Measurements from ENCODE around the gene GALNT4.
A peak's percentile ranks its signal among the peaks of the same experiment; 100 is the strongest.

GALNT4 gene

DNA sequence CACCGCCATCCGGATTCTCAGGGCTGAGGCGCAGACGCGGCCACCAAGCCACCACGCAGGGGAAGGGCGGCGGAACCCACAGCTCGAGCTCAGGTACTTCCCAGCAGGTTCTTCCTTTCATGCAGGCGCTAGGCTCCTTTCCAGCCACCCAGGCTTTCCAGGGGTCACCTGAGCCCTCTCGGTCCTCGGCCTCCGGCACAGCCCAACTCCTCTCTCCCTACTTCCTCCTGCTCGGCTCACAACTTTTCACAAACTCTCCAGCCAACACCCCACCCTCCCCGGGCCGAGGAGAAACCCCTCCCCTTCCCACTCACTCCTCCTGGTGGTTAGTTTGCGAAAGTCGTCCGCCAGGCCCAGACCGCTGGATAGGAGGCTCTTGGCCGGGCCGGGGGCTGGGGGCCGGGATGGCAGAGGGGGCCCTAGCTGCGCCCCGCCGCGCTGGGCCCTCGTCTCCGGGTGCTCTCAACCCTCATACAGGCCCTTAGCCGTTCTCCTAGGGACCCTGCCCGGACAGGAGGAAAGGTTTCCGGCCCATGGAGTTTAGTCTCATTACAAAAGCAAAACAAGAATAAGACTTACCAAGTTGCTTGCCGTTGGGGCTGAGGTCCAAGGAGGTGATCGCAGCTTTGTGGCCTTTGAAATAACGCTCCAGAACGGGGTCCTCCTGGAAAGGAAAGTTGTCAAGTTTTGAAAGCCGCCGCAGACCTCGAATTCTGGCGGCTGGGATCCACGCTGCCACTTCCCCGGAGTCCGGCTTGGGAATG is at the start of gene GALNT4:
TSS of gene GALNT4 (minus strand) at position 256 of the 764 bp plus-strand sequence. CDS start at position 9, 247 bp downstream.
- DNase-seq: peak; percentile 95

DNA sequence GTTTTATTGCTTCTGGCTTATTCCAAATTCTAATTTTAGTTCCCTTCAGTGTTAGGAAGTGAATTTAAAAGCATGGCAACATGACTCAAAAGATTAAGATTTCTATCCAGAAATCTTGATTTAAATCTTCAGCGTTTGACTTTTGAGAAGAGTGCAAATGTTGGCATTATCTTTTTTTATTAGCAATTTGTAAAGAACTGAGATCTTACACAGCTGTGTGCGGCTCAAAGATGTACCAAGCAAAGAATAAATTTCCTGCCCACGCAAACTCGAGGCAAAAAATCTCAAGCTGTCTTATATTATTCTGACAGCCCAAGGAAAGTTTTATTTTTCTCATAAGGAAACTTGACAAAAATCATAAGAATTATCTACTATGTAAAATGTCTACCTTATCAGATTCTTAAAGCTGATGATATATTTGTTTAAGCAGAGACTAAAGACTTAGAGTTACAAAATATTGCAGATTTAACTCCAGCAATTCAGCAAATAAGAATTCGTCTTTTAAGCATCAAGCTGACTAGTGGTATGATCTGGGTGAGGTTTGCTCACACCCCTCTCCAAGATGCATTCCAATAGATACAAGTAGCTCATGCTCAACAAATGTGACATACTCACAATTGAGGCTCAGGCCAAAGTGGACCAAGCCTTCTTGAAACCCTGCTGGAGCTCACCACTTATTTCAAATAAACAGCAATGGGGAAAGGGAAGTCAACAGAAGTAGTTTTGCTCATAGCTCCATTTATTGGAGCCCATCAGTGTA is 48.6 kb upstream of the GALNT4 start:
- DNase-seq: no peak

DNA sequence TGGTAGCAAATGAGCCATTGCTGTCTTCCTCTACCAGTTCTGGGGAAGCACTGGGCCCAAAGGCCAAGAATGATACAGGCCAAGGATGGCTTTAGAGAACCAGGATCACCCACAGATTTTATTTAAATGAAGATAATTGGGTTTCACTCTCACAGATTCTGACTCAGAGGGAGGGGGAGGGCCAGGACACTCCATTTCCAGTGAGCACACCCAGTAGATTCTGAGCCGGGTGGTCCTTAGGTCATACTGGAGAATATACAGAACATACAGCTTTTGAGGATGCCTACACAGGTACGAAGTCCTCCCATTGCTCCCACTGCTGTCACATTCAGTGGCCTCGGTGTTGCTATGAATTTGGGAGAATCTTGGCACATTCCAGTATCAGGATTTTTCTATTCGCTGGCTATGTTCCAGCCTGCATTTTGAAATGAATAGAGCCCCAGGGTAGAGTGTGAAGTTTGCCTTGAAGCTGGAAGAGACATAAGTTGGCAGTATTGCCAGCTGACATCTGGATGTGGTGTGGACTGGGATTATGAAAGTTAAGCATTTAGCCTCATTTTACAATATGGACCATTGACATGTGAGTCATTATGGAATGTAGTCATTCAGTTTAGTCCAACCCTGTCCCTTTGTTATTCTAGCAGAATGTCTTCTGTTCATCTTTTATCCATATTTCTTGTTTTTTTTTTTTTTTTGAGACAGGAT is 47.0 kb upstream of the GALNT4 start:
- no peak for DNase-seq

DNA sequence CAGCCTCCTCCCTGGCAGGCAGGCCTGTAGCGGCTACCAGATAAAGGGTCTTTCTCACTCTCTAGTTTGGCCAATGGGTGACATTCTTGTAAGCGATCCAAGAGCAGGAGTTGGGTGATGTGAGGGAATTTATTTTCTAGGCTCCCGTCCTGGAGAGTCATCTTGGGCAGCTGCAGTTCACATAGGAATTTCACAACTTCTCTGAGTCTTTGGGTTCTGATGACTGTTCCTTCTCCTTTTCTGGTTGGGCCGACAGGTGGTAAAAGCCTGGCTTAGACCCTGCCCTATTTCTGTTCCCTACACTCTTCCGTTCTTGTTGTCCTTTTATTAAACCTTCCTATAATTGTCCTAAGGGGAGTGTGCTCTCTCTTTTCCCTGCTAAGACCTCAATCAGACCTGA is 43.9 kb upstream of the GALNT4 start:
- DNase-seq: no peak

DNA sequence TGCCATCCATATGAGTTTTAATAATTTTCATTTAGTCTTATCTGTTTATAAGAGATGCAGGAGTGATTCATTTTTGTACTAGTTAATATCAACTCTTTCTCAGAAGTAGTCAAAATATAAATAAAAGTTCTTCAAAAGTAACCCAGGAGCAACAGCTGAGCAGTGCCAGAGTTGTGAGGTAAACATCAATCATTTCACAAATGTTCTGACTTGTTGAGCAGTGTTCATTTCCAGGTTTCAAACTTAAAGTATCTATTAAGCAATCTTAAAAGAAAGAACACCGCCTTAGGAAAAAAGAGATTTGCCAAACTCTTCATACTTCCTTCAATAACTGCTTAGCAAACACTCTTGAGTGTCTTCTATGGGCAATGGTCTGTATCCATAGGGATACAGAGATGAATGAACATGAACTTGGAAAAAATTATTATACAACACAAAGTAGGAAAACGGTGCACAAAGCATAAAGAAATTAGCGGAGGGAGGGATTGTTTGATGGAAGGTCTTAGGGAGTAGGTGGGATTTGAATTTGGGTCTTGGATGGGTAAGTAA is 43.2 kb upstream of the GALNT4 start:
- DNase-seq: no peak

DNA sequence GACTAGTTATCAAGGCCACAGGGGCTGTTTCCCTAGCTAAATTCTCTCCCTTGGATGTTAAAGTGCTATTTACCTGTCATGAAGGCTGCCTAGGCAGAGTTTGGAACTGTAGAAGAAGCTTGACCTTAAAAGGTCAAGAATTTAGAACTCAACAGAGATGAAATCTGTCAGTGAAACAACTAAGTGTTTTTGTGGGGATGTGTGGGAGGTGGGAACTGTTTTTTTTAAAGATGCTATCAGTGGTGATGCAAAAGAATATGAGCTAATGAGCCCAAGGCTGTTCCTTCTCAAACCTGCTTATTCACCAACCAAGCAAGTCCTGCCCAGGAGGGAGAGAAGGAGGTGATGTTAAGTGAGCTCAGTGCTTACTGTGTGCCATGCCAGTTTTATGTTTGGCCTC is 42.0 kb upstream of the GALNT4 start:
- DNase-seq: no peak

DNA sequence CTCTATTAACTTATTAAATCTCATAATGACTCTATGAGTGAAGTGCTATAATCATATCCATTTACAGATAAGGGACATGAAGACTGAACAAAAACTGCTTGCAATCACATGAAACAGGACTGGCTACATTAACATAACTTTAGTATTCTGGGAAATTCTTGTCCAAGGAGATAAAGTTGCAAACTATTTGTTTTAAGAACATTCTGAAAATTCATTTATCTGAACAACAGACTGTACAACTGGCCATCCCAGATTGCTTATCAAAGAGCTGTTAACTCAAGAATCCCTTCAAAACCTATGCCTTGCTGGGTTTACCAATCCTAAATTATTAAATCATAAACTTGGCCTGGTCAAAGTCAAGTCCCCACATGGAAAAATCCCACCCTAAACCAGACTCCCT is 40.4 kb upstream of the GALNT4 start:
- DNase-seq: no peak

DNA sequence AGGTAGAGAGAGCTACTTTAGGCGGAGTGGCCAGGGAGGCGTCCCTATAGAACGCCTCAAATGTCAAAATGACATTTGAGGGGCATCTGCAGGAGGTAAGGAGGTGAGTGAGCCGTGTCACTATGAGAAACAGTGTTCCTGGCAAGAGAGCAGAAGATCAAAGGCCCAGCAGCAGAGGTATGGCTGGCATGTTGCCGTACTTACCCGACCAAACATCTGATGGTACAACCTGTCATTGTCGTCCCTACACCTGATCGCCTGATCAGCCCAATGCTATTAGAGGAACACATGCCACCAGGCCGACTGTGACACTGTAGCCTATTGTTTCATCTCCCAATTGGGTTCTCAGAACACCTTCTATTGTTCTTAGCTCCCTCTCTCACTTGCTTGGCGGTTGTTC is 35.2 kb upstream of the GALNT4 start:
- DNase-seq: no peak

DNA sequence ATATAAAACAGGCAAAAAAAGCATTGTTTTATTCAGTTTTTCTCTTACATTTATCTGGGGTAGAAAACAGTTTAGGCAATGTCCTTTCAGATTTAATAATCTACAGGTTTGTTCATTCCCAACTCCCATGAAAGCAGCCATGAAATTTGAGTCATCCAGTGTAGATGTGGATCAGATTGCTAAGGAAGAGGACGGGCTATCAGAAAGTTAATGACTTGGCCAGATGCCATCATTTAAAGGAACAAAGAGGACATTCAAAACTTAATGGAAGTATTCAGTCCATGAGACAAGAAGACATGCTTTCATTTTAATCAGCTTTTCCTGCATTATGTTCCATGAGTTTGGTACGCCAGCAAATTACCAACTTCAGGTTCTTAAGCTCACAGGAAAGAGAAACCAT is 32.4 kb upstream of the GALNT4 start:
- DNase-seq: no peak

DNA sequence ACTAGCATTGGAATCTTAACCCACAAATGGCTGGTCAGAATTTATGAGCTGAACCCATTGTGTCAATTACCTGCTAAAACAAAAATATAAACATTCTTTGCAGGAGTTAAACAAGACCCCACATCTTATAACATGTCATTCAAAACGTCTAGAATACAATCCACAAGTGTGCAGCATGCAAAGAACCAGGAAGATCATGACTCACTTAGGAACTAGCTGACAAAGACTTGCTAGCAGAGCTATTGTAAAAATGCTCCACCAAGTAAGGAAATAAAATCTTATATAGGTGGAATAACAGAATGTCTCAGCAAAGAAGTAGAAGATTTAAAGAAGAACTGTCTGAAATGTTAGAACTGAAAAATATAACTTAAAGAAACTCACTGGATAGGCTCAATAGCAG is 27.8 kb upstream of the GALNT4 start:
- no peak for DNase-seq

DNA sequence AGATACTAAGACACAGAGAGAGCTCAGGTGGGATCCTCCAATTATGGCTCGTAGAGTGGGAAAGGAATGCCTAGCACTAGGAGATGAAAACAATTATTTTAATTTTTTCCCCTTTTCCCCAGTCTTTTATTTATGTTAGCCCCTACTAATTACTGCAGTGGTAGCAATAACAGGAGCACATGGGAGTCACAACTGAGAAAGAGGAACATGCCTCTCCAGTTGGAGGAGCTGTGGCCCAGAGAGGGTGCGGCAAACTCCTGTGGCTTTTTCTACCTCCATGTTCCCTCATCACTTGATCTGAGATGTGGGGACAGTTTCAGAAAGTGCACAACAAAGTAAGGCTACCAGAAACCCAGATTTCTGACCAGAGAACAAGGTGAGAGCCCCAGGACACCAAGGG is 27.2 kb upstream of the GALNT4 start:
- no peak for DNase-seq

DNA sequence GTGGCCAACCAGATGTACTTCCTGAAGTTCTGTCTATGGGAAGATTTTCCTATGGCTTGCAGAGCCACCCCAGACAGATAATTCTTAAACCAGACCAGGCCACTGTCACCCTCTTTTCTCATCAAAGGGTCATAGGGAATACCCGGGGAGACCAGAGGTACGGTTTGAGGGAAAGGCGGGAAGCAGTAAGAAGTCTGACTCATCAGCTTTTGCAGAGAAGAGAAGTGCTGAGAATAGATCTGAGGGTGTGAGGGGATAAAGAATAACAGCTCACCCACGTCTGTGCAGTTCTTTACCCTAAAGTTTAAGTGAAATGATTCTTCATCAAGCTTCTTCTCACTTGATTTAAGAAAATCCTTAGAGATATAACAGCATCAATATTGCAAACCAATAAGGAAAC is 22.5 kb upstream of the GALNT4 start:
- no peak for DNase-seq

DNA sequence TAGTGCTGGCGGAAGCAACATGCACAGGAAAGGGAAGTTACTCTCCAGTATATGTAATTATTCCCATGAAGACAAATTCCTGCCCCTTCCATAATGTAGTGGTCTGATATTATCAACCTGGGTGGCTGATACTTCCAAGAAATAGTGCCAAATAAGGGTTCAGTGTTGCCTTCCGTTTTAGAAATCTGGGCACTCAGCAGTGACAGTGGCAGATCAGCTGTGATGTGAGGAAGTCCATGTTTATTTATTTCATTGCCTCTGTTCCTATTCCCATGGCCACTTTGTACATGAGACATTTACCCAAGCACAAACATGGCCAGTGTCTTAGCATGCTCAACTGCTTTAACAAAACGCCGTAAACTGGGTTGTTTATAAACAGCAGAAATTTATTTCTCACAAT is 21.6 kb upstream of the GALNT4 start:
- DNase-seq: no peak

DNA sequence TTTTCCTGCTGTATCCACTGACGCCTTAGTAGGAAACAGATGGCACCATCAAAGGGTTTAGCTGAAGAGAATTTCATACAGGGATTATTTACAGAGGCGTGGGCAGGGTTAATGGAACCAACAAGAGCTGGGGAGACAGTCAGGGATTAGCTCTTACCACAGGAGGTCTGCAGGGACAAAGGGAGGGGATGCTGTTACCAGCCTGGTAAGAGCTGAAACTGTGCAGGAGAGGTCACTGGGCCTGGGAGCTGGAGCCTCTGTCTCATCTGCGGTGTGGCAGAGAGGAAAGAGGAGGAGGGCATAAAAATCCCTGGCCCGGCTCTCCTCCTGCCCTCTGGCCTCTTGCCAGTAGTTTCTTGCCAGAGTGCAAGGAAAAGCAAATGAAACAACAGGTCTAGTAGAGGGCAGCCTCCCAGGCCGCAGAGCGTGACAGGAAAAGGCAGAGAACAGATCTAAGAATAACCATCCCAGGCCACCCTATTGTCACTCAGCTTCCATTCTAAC is 20.1 kb upstream of the GALNT4 start:
- DNase-seq: peak; percentile 66

DNA sequence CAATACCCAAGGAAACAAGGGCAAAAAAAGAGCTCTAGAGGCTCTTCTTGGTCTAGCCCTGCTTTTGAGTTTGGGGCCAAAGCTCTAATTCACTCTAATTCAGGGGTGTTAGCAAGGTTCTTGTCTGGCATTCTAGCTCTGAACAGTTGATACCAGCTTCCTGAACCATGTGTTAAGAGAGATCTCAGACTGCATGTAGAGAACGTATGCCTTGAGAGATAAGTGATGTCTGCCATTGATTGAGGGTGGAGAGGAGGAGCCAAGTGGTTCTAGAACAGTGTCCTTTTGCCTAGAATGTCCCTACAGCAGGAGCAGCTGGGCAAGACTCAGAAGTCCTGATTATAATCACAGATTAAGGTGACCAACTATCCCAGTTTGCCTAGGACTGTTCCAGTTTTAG is 19.4 kb upstream of the GALNT4 start:
- DNase-seq: no peak

DNA sequence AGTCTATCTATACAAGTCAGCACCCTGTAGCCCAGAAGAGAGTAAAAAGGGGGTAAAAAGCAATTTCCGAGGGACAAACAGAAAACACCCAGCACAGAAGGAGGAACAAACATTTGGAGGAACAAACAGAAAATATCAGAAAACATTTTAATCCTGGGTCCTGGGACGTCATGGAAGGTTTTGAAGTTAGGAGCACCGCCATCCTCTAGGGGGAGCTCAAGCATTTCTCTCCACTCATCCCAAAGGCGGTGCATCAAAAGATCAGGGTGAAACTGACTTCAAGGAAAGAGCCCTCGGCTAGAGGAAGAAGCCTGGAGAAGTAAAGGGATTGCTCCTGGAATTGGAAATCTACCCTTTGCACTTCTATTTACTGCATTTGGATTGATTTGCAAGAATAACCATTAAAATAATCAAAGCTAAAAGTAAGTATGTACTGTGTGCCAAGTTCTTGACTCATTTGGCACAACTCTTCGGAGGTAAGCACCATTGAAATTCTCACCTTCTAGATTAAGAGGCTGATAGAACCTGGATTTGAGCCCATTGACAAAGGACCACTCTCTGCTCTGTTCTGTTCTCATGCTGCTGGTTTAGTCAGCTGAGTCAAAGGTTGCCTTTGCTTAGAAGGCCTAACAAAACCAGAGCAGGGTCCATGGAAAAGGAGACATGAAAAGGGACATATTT is 18.5 kb upstream of the GALNT4 start:
- DNase-seq: peak; percentile 73

DNA sequence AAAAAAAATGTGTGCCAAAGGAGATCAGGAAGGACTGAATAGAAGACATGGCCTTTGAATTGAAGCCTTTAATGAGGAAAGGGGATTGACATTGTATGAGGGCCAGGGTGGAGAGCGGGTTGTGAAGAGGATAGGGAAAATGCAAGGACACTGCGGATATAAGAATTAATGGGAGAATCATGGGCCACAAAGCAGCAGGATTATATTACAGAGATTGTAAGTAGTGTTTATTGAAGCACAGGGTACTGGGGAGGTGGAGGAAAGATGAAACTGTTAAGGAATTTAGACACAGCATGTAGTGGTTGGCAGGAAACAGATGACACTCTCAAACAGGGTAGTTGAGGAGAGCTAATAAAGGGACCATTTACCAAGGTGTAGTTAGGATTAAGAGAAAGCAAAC is 17.6 kb upstream of the GALNT4 start:
- no peak for DNase-seq

DNA sequence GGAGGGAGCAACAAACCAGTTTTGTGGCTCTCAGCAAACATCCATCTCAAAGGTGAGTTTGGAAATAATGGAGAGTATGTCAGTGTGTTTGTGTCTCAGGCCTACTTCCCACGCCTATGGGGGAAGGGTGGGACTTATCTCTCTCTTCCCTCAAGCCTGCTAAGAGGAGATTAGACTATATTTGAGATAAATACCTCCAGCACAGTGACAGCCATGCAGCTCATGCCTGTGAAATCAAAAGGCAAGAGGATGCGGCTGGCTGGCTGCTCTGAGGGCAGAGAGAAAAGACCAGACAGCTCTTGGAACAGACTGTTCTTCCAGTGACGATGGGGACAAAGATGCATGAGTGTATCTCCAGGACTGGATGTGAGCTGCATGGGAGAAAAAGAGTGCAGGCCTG is 16.0 kb upstream of the GALNT4 start:
- no peak for DNase-seq

DNA sequence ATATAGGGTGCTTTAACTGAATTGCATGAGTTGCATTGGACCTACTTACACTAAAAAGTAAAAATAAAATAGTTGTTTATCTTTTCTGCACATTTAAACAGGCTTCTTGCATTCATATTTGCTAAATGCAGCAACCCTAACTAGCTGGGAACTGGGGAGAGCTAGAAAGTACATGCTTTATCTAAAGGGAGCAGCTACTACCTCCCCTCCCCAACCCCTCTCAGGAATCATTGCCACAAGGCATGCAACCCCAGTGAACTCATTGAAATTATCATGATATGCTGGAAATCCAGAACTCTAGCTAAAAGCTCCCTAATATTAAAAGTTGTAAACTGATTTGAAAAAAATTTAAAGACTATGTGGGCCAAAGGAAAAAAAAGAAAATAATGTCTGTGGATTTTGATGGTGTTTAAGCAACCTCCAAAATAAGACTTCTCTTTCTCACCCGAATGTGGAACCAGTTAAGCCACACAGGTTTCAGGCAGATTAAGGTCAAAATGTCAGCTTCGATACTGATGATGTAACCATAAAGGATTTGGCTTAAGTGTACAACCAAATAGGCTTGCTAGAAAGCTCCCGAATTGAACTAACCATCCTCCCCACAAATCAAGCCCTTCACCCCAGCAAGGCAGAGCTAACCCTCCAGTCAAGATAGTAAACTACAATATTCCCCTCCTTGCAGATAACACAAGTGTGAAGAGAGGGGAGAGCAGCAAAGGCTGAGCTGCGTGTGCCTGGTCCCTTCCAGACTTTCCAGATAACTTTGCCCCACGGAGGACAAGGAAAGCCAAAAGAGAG is 15.0 kb upstream of the GALNT4 start:
- DNase-seq: no peak

DNA sequence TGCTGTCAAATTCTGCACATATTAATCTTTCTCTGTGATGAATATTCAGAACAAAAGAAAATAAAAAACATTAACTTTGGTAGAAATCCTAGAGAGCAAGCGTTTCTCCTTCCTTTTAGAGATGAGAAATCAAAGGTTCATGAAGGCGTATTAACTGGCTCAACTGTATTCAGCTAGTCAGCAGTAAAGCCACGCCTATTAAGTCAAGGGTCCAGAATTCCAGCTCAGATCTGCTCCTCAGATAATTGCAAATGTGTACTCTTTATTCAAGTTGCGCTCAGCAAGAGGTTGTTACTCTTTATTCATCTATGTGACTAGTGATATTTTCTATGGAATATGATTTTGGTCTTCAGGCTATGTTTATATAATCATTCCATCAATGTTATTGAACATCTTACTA is 14.3 kb upstream of the GALNT4 start:
- DNase-seq: no peak

DNA sequence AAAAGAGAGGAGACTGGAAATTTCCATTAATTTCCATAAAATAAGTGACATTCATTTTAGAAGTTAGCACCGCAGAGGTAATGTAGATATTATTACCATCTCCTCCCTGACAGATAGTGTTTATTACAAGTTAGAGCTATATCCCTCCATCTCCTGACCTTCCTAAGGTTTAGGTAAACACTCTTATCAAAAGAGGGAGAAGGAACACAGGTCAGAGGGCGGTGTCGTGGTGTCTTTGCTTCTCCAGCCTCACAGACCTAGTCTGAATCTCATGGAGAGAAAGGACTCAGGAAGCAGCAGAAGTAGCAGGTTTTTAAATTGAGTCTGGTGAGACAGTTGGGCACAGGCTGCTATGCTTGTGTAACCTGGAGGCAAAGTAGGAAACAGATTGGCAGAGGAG is 12.8 kb upstream of the GALNT4 start:
- no peak for DNase-seq

DNA sequence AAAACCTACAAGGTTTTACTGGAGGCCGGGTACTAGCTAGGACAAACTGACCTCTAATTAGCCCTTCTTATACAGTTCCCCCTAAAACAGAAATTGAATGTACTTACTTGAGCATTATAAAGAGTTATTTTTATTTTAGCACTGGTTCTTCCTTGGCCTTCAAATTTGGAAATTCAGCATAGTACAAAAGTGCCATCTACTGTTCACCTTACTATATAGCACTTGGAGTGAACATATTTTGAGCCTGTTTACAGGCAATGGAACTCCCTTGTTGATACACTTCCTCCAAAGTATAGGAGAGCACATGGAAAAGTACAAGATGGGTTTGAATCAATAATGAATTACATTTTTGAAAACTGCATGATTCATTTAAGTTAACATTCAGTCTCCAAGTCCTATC is 5.1 kb upstream of the GALNT4 start:
- no peak for DNase-seq

Data from right hindlimb (tissue), 1 donor.